Thyroid gland (tissue), 4 donors: Measurements from ENCODE around the gene SLC5A4.

Source experiments
- POLR2A ChIP-seq, 2 donors: fragments of 450-650 bp; IDR thresholded peaks; one replicate each; pipeline ENCODE4 v1.6.1; 2017; ENCODE audit warnings: antibody characterized with exemption in 2 of 2, mild to moderate bottlenecking in 2 of 2, moderate library complexity in 1 of 2
- TF ChIP-seq, protein P1 (sequence below), 6 experiments: fragments of 200-600 bp in 3 of 6; fragments of 450-650 bp in 3 of 6; sonication (generic) in 3 of 6; IDR thresholded peaks; one replicate each; pipeline ENCODE4 v1.5.1; 2016 to 2019; ENCODE audit warnings: antibody characterized with exemption in 6 of 6, mild to moderate bottlenecking in 2 of 6, inconsistent platforms in 1 of 6, moderate library complexity in 1 of 6

DNA sequence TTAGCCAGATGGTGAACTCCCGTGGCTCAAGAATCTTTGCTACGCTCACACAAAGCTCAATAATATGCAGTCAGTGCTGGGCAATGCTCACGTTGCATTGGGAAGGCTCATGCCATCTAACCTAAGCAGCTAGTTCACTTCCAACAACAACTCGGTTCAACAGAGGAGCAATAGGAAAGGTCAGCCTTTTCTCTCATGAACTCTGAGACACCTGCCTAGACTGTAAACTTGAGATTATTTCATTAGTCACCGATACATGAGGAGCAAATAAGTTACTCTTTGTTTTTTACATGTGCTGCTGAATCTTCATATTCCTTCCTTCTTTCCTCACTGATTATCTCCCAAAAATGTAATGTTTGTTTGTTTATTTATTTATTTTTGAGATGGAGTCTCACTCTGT, 9.0 kb downstream of the SLC5A4 start:
- TF ChIP-seq, protein P1, sequence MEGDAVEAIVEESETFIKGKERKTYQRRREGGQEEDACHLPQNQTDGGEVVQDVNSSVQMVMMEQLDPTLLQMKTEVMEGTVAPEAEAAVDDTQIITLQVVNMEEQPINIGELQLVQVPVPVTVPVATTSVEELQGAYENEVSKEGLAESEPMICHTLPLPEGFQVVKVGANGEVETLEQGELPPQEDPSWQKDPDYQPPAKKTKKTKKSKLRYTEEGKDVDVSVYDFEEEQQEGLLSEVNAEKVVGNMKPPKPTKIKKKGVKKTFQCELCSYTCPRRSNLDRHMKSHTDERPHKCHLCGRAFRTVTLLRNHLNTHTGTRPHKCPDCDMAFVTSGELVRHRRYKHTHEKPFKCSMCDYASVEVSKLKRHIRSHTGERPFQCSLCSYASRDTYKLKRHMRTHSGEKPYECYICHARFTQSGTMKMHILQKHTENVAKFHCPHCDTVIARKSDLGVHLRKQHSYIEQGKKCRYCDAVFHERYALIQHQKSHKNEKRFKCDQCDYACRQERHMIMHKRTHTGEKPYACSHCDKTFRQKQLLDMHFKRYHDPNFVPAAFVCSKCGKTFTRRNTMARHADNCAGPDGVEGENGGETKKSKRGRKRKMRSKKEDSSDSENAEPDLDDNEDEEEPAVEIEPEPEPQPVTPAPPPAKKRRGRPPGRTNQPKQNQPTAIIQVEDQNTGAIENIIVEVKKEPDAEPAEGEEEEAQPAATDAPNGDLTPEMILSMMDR (IDR thresholded peaks at IDR 0.05): no peak
- TF ChIP-seq POLR2A (IDR thresholded peaks at IDR 0.05): no peak
